Activated T-cell treated with anti-CD3 and anti-CD28 coated beads for 4 hours (primary cell): ENCODE measurements around the gene PCK2.

ENCODE experiments used
- DNase-seq: peaks from one replicate; pipeline ENCODE4 v3.0.0-alpha.2; 2020

The PCK2 gene

DNA sequence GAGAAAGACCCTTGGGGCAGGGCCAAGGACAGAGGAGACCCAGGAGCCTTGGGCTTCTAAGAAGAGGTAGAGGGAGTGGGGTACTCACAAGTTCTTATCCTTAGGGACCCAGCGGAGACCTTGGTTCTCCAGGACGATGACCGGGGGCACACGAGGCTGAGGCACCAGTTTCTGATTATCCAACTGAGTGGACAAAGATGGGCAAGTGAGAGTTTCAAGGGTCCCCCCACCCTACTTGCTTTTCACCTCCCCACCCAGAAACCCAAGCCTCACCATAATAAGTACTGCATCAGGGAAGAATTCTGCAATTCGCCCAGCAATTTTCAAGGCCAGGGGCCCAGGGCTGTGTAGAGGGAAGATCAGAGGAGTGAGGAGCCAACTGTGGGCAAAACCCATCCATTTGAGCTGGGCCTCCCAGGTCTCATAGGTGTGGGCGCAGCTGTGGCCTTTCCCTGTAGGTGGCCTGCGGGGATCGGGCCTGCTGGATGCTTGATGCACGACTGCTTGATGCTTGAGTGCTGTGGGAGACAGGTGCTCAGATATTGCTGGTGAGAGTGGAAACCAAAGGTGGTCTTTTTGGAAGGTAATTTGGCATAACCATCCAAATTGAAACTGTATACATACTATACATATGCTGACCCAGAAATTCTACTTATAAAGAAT lies 45.3 kb downstream of the PCK2 start:
- DNase-seq = no peak

DNA sequence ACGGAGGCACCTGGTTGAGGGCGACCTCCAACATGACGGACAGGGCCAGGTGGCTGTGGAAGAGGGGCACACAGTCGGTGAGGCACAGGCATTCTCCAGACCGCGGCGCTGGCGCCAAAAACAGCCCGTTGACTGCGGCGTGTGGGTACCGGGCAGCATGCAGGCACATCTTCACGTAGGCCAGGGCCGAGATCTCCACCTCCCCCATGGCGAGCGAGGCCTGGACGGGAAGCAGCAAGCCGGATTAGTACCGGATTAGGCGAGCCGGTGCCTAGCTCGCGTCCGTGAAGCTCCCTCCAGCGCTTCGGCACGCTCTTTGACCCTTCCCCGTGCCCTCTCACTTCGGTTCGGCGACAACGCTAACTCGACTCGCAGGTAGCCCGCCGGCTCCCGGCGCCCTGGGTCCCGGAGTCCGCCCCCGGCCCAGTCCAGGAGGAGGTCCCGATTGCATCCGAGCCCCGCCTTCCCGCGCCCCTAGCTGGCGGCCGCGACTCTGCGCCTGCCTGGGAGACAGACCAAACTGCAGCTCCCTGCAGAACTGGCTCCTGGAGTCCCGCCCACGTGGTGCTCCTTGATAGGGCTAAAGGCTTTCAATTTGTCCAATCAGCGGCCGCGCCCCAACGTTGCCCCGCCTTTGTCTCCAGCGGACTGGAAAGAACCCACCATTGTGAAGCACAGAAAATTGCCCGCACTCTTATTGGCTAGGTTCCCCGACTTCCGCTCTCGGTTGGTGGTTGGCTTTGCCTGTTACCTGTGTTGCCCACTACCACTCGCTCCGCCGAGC lies 47.2 kb downstream of the PCK2 start, which contains the start of gene EMC9:
Gene EMC9 (minus strand): TSS at position 495 of the 784 bp plus-strand sequence. CDS start 287 bp downstream, at position 208.
- DNase-seq = peak; percentile 99

DNA sequence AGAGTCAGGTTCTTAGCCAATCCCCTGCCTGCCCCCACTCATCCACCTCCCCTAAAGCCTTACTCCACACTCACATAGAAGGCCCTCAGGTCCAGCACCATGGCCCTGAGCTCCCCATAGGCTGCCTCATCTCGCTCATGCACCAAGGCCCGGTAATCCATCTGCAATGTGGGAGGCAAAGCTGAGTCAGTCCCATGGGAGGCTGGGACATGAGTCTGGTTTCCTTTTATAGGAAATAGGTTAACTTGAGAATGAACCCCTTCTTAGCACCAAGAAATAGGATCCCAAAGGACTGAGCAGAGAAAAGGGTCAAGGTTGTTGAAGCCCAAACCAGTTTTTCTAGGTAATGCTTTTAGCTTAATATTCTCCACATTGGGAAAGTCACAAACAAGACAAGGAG lies 49.4 kb downstream of the PCK2 start:
- no peak for DNase-seq

DNA sequence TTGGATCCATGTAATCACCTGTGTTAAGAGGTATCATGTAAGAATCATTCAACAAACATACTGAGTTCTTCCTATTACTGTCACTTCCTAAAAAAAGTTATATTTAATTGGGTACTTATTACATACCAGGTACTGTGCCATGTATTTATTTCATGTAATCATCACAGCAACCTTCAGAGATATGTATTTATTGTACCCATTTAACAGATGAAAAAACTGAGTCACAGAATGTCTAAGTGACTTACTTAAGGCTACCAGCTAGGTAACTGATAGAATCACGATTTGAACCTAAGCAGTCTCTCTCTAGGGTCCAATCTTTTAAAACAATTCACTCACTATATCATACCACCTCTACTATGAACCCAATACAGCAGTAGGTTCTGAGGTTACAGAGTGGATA lies 50.3 kb downstream of the PCK2 start:
- DNase-seq = no peak

DNA sequence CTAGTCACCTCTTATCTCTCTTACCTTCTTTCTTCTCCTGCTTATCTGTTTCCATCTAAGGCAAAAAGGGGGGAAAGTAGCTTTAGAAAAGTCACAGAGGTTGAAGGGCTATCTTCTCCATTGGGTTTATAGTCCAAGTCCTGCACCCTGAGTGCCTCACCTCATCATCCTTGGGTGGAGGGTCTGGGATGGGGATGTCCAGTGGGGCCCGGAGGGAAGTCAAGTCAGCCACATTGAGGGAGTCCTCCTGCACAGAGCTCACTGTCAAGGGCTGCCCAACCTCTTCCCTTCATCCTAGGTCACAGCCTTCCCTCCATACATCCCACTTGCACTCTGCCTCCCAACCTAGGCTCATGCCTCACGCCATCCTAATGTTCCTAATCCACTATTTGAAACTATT lies 51.1 kb downstream of the PCK2 start:
- no peak for DNase-seq

DNA sequence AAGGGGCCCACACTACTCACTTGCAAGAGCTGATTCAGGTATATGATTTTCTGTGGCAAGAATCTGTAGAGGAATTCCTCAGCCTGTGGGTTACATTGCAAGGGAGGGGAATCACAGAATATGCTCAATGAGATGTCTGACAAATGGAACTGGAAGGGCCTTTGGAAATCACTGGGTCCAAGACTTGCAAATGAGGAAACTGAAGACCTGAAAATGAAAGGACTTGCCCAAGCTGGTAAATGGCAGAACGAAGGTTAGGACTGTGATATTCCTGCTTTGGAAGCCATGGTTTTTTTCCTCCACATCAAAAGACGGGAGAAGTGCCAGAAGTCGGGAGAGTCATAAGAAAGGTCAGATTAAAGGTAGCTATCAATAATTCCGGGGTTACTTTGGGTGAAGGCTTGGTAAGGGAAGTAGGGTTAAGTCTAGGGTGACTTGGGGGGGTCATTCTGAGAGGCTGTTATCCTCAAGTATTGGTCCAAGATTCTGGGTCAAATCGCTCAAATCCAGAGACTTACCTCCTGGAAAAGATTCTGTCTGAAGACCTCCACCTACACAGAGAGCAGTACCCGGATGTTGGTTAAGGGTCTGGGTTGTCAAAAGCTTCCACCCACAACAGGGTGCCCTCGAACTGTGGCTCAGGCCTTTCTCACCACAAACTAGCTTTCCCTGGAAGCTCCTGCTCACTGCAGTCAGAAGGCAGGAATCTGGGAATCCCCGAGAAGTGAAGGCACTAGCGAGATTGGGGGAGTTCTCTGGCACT lies 51.8 kb downstream of the PCK2 start:
- DNase-seq = no peak

DNA sequence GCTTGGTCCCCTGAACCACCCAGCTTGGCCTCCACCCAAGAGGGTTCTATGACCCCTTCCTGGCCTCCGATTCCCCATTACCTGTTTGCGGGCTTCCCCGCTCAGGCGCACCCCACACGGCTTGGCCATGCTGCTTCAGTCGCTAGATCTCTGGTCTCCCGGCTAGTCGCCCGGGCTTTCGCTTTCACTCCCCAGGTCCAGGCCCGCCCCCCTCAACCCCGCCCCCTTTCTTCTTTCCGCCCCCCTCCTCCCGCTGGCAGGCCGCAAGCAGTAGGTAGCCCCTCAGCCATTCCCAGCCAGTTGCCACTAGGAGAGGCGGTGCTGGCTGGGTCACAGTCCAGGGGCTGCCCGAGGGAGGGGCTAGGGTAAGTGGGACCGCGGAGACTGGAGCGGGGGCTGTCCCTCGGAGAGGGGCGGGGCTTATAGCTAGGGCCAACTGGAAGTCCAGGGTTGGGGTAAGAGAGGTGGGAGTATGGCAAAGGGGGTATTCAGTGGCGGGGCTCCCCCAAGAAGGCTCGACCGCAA lies 52.4 kb downstream of the PCK2 start, which contains the start of gene PSME2:
Gene PSME2 (minus strand): TSS at position 158 of the 525 bp plus-strand sequence. CDS start 29 bp downstream, at position 129.
- DNase-seq = peak; percentile 66

DNA sequence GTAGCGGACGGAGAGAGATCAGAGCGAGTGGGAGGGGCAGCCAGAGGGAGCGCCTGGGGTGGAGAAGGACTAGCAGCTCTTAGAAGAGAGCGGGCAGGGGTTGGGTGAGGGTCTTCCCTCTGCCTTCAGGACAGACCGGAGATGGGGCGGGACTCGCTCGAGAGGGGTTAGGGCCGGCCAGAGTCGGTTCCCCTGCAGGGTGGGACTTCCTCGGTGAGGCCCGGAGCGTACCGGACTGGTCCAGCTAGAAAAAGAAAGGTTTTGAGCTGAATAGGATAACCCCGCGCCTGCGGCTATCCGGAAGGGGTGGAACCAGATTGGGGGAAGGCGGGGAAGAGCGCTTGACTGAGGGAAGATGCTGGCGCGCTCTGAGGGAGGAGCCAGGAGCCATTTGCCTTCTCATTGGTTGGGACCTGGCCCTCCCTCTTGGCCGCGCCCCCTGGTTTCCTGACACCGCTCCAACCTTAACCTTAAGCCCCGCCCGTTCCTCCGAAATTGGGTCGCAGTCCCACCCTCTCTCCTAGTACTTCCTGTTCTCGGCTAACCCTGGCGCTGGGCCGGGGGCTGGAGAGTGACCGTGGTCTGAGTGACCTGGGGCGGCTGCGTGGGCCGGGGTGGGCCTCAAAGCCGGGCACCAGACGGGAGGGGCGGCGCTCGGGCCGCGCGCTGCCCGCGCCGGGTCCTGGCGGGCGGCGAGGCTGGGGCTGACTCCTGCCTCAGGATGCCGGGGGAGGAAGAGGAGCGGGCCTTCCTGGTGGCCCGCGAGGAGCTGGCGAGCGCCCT lies 53.1 kb downstream of the PCK2 start, which contains the start of gene RNF31:
Gene RNF31 (plus strand): TSS at position 521 of the 783 bp plus-strand sequence. CDS start 201 bp downstream, at position 722.
- peak; percentile 96 for DNase-seq

DNA sequence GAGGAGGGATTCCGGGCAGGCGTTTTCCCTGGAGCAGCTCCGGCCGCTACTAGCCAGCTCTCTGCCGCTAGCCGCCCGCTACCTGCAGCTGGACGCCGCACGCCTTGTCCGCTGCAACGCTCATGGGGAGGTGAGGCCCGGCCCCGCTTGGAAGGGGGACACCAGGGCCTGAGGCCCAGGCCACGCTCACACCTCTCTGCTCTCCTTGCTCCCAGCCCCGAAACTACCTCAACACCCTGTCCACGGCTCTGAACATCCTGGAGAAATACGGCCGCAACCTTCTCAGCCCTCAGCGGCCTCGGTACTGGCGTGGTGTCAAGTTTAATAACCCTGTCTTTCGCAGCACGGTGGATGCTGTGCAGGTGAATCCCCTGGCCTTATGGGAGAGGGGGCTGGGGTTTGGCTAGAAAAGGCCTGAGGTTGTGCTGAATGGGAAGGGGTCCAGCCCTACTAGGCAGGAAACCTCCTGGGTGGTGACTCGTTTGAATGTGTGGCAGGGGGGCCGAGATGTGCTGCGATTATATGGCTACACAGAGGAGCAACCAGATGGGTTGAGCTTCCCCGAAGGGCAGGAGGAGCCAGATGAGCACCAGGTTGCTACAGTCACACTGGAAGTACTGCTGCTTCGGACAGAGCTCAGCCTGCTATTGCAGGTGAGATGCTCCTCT lies 53.8 kb downstream of the PCK2 start:
- no peak for DNase-seq

DNA sequence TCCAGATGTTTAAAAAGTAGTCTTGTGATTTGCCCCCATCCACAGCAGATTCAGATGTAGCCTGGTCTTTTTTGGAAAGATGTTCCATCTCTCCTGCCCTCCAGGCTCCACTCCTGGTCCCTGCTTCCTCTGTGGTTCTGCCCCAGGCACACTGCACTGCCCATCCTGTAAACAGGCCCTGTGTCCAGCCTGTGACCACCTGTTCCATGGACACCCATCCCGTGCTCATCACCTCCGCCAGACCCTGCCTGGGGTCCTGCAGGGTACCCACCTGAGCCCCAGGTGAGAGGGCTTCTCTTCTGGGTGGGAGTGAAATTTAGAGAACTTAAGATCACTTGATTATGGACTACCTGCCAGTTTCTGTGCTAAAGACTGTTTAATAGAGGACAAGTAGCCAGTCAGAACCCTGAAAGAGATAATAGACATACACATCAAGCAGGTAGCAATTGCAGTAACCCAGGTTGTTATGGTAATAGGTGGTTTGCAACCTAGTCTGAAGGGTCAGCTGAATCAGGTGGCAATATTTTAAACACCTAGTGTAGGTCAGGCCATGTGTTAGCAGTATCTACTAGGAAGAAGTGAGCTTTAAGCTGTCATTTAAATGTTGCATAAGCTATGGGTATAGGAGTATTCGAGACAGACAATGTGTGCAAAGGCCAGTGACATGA lies 55.3 kb downstream of the PCK2 start:
- DNase-seq = no peak

DNA sequence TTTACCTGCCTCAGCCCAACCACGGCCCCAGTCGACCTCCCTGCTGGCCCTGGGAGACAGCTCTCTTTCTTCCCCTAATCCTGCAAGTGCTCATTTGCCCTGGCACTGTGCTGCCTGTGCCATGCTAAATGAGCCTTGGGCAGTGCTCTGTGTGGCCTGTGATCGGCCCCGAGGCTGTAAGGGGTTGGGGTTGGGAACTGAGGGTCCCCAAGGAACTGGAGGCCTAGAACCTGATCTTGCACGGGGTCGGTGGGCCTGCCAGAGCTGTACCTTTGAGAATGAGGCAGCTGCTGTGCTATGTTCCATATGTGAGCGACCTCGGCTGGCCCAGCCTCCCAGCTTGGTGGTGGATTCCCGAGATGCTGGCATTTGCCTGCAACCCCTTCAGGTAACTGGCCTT lies 56.0 kb downstream of the PCK2 start:
- no peak for DNase-seq

DNA sequence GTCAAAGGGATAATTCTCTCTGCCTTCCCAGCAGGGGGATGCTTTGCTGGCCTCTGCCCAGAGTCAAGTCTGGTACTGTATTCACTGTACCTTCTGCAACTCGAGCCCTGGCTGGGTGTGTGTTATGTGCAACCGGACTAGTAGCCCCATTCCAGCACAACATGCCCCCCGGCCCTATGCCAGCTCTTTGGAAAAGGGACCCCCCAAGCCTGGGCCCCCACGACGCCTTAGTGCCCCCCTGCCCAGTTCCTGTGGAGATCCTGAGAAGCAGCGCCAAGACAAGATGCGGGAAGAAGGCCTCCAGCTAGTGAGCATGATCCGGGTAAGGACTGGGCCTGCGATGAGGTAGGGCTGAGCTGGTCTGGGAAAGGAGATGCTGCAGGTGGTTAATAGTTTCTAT lies 56.5 kb downstream of the PCK2 start:
- no peak for DNase-seq

DNA sequence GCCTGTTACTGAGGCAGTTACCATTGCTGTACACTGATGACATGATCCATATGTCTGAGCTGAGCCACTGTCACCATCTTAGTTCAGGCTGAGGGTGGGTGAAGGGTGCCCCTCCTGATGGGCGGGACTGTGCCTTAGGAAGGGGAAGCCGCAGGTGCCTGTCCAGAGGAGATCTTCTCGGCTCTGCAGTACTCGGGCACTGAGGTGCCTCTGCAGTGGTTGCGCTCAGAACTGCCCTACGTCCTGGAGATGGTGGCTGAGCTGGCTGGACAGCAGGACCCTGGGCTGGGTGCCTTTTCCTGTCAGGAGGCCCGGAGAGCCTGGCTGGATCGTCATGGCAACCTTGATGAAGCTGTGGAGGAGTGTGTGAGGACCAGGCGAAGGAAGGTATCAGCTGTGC lies 56.9 kb downstream of the PCK2 start:
- DNase-seq = no peak

DNA sequence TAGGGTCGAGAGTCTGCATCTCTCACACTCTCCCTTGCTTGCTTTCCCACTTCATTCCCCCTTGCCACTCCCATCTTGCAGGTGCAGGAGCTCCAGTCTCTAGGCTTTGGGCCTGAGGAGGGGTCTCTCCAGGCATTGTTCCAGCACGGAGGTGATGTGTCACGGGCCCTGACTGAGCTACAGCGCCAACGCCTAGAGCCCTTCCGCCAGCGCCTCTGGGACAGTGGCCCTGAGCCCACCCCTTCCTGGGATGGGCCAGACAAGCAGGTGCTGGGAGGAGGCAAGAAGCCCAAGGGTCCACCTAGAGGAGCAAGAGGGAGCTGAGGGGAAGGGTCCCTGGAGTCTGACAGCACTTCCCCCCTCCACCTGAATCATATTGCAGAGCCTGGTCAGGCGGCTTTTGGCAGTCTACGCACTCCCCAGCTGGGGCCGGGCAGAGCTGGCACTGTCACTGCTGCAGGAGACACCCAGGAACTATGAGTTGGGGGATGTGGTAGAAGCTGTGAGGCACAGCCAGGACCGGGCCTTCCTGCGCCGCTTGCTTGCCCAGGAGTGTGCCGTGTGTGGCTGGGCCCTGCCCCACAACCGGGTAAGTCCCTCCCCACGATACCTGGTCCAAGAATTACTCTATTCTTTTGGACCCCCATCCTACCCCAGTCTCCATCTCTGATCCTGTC lies 57.4 kb downstream of the PCK2 start:
- no peak for DNase-seq
